ENCODE results near the gene UBLCP1.

UBLCP1 gene

GRCh38 chr5:159313197-159313596 lies 50.1 kb downstream of the UBLCP1 start:
- DNase-seq (ENCODE audit: low read depth in 2 of 2): no peak

GRCh38 chr5:159316519-159317383 lies 53.7 kb downstream of the UBLCP1 start:
- no peak for DNase-seq (ENCODE audit: low read depth in 2 of 2)

DNA sequence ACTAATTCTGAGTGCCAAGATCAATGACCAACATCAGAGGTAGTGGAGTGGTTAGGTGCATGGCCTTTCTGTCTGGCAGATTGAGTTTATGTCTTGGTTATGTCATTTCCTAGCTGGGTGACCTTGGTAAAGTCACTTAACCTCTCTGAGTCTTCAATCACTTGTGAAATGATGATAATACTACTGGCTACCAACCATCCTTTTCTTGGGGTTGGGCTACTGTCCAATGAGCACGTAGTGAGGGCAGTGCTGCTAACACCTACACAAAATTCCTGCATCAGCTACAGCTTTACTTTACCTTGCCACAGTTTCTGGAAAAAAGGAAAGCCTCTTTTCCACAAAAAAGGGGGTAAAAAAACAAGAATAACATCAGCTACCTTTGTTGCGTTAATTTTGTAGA lies 54.8 kb downstream of the UBLCP1 start:
- no peak for DNase-seq (ENCODE audit: low read depth in 2 of 2)

DNA sequence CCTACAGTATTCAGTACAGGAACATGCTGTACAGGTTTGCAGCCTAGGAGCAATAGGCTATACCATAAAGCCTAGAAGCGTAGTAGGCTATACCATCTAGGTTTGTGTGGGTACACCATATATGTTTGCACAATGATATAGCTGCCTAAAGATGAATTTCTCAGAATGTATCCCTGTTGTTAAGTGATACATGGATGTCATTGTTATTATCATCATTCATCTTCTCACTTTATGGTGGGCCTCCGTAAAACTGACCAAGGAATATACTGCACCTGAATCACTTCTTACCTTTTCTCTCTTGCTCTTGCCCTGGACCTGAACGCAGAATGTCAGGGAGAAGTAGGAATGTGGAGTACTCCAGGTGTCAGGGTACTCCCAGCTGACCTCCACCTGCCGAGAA lies 55.4 kb downstream of the UBLCP1 start:
- no peak for DNase-seq (ENCODE audit: low read depth in 2 of 2)

GRCh38 chr5:159319363-159319762 lies 56.3 kb downstream of the UBLCP1 start:
- DNase-seq (ENCODE audit: low read depth in 2 of 2): no peak

- no peak for DNase-seq (ENCODE audit: low read depth in 2 of 2)
These were observed 56.7 kb downstream of the UBLCP1 start for GRCh38 chr5:159319832-159320231.

- DNase-seq (ENCODE audit: low read depth in 2 of 2): no peak
These were observed 59.1 kb downstream of the UBLCP1 start for GRCh38 chr5:159322180-159322579.

DNA sequence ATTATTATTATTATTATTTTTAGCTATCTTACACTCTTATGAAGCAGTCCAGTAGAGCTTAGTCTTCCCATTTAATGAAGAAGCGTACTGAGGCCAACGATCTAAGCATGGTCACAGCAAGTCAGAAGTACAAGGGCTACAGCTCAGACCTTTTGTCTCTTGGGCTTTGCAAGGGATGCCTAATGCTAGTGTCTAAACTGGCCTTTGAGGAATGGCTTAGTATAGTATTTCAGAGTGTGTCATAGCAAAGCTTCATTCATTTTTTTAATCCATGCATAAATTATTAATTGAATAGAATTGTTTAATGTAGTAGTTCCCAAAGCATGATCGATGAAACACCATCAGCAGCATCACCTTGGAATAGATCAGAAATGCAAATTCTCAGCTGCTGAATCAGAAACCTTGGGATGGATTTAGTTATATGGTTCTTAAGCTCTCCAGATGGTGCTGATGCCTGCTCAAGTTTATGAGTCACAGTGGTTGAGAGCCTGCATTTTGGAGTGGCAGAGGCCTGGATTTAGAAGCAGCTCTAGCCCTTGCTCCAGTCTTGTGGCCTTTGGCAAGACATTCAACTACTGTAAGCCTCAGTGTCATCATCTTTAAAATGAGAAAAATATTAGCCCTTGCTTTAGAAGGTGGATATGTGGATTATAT lies 61.1 kb downstream of the UBLCP1 start:
- DNase-seq (ENCODE audit: low read depth in 2 of 2): no peak

DNA sequence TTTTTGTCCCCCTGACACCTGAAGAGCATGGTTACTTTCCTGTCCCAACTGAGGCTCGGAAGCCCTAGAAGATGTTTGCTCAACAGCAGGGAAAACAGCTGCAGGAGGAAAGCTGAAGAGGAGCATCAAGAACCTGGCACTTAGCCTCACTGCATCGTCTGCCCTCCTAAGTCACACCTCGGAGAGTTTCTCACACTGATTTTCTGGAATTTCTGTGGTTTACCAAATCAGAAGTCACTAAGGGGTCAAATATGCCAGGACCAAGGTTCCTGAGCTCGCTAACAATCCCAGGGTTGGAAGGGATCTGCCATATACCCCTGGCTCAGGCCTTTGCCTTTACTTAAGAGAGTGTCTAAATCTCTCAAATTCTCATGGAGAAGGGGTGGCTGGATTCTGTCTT lies 61.9 kb downstream of the UBLCP1 start:
- no peak for DNase-seq (ENCODE audit: low read depth in 2 of 2)

DNA sequence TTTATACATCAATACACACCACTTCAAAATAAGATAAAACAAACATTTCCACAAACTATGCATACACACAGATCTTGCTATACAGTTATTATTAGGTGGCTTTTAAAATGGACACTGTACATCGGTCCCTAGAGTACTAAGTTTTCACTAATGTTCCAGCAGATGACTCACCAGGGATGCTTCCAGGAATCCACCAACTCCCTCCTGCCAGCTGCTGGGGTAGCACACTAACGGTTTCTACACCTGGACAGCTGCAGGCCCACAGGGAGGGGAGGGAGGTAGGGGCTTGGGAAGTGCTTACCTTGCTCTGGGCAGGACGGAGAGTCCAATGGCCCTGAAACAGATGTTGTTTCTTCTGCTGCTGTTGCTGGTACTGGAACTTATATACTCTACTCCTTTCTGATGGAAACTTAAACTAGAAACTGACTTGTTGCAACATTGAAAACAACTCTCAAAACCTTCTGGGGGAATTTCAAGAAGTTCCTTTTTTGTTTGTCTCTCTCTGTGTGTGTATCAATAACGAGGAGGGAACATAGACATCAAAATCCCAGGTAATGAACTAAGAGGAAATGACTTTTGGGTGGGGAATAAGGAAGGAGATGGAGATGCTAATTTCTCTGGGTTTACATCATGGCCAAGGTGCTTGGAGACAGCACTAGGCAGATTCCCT lies 67.2 kb downstream of the UBLCP1 start, which contains the start of gene IL12B:
Gene IL12B, minus strand, starts transcription at position 357 of the 670 bp plus-strand sequence. CDS start 3,705 bp downstream, outside the sequence.
- no peak for DNase-seq (ENCODE audit: low read depth in 2 of 2)

DNA sequence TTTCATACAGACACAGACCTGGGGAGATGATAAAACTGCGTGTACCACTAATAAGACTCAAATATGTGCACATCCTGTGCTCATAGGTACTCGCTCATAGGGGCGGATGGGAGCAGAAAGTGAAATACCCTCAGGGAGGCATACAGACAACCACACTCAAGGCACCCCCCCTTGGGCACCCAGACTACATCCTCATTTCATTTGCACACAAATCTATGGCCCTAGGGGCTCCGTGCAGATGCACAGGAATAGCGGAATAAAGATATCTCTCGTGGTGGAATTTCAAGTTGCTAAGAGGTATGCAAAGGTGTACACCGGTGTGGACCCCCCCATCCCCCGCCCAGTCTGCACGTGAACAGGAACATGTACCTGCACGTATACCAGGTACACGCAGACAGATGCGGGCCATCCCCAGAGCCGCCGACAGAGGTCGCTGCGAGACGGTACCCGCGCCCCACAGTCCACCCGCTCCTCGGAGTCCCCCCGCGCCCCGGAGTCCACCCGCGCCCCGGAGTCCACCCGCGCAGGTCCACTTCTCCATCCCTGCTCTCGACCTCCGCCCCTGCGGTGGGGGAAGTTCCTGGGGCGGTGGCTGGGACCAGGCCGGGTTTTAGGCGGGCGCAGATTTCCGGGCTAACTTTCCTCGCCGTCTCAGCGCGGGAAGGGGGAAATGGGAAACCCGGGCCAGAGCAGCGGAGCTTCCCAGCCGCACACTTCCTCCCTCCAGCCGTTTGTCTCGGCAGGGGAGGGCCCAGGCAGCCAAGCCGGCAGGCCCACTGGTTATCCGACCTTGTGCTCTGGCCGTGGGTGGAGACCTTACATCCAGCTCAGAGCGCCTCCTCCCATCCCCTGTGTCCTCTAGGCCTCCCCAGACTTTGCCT lies 68.2 kb downstream of the UBLCP1 start:
- DNase-seq (ENCODE audit: low read depth in 2 of 2): peak; percentile 51 to 60

- no peak for DNase-seq (ENCODE audit: low read depth in 2 of 2)
These were observed 69.9 kb downstream of the UBLCP1 start for GRCh38 chr5:159332800-159333544.

DNA sequence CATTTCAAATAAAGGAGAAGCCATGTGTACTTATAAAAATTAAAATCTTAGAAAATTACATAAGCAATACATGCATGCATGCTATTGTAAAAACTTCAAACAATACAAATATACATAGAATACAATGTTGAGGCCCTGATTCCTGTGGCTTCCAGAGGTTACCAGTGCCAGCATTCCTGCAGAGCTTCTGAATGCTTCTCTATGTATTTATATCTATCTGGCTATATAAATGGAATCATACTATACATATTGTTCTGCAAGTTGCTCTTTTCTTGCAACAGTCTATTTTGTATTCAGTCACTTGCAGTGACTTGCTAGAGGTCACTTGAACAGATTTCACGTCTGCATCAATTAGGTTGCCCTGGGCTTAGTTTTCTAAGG lies 70.4 kb downstream of the UBLCP1 start:
- no peak for DNase-seq (ENCODE audit: low read depth in 2 of 2)
